Measurements from ENCODE around the gene SELENOS. TPM values are rescaled to one million over a fixed set of nuclear protein-coding genes. Genes with fewer than 3 reads are reported as not detected.

Gene SELENOS, protein sequence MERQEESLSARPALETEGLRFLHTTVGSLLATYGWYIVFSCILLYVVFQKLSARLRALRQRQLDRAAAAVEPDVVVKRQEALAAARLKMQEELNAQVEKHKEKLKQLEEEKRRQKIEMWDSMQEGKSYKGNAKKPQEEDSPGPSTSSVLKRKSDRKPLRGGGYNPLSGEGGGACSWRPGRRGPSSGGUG
- total RNA-seq (2022; extraction: Qiagen RNA extraction; ENCODE audit: low read depth) = 129 to 146 TPM (median 142 TPM) in 5 replicates

GRCh38 chr15:101277038-101277822, at the start of gene SELENOS:
Gene SELENOS (minus strand): TSS chr15:101277485. CDS start chr15:101277417, 68 bp downstream.

DNA sequence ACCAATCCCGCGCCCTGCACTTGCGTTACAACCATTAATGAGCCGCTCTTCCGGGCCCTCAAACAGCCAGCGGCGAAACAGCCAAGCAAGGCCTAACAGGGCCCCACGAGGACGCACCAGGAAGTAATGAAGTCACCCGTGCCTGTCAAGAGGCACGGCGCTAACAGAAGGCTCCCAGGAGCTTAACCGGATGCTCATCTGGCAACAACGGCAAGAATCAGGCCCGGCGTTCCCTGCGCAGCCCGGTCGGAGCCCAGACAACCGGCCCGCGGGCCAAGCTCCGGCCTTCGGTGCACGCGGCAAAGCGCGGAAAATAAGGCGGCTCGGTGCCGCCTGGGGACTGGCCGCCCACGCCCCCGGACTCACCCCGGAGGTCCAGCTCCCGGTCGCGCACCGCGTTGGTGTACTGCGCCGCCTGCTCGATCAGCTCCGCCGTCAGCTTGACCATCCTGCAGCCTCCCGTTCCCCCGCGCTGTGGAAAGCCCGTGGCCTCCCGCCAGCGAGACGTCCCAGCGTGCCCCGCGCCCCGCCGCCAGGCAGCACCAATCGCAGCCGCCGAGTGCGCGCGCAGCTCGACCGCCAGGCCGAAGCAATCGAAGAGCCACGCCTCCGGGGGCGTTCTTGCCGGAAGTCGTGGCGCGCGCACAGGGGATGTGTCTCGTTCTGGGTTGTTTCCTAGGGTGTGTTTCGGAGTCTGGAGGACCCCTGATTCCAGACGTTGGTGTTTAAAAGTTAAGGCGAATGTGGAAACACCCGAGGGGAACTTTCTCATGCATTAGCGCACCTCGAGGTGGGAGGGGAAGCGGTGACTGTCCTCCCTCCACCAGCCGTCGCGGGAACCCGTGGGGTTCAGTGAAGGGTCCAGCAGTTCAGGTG, 17.7 kb upstream of the SELENOS start, which contains the start of gene SNRPA1:
Gene SNRPA1, minus strand, starts transcription at position 518 of the 876 bp plus-strand sequence. Its CDS starts 70 bp downstream, at position 448.

DNA sequence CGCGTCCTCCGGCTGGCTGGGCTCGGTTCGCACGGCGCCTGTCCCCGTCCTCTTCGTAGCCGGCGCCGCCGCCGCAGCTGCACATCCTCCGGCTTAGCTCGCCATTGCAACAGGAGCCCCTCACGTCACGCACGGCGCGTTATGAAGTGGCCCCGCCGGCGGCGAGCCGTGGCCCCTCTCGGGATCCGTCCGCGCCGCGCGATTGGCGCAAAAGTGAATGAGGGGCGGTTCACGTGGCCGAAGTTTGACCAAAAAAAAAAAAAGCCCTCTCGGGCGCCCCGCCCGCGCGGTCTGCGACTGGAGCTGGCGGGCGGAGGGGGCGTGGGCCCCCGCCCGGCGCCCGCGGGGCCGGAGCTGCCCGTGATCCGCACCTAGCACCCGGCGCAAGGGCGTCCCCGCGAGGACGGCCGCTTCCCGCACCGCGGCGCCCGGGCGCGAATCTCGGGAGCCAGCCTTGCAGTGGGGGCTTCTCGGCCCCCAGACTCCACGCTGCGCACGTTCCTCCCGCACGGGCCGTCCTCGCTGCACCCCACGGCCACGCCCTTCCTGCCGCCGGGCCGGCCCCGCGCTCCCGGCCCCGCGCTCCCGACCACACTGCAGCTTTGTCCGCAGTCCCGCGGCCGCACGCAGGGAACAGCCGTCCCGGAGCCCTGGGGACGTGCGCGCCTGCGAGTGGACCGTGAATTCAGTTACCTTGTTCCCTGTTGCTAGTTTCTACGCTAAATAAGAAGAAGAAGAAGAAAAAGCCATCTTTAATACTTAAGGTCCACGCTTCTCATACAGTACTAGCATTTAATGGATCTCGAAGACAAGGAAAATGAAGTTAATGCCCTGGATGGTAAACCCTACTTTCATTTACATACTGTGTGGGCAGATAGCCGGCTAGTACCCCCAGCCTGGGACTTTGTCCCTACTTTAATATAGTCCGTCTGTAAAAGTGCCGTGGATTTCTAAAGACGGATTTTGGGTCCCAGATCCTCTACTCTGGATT, 25.2 kb downstream of the SELENOS start, which contains the start of gene CHSY1:
Gene CHSY1, minus strand, starts transcription at position 219 of the 991 bp plus-strand sequence. CDS start 592 bp downstream, outside the sequence.

Other genes starting within 250 kb of the SELENOS start
- 24.2 to 34.0 TPM (median 28.8 TPM) in 5 replicates for gene CHSY1, start 25.4 kb downstream of the SELENOS start, total RNA-seq (2022; extraction: Qiagen RNA extraction; ENCODE audit: low read depth)
- 114 to 135 TPM (median 115 TPM) in 5 replicates for gene SNRPA1, start 17.8 kb upstream of the SELENOS start, total RNA-seq (2022; extraction: Qiagen RNA extraction; ENCODE audit: low read depth)
- gene PCSK6, start 212.2 kb upstream of the SELENOS start, total RNA-seq (2022; extraction: Qiagen RNA extraction; ENCODE audit: low read depth) = 10.9 to 12.5 TPM (median 11.9 TPM) in 5 replicates